Mucosa of descending colon (tissue), 3 donors: ENCODE results near the gene TNFRSF1B. TPM values are rescaled to one million over a fixed set of nuclear protein-coding genes. Genes with fewer than 3 reads are reported as not detected.

Experiments used
- ATAC-seq: fragments of 200-7000 bp; cut with Tn5 transposase; one replicate; pipeline ENCODE4 v1.9.1; 2020; ENCODE audit warnings: mild to moderate bottlenecking, moderate library complexity
- DNase-seq, 3 donors: peaks; one replicate each; pipeline ENCODE4 v3.0.0-alpha.2; 2020
- H3K36me3 ChIP-seq: fragments of 200-600 bp; one replicate; pipeline ENCODE4 v1.8.0; 2021; ENCODE audit warnings: low read depth, mild to moderate bottlenecking
- H3K4me1 ChIP-seq: fragments of 200-600 bp; one replicate; pipeline ENCODE4 v1.8.0; 2021; ENCODE audit warnings: low read depth, mild to moderate bottlenecking
- H3K4me3 ChIP-seq: fragments of 200-600 bp; one replicate; pipeline ENCODE4 v1.8.0; 2021; ENCODE audit warnings: mild to moderate bottlenecking
- H3K9me3 ChIP-seq: fragments of 200-600 bp; one replicate; pipeline ENCODE4 v1.8.0; 2021; ENCODE audit warnings: mild to moderate bottlenecking
- intact Hi-C, 2 donors: fragments of 100-400 bp; cut with DNase I in 1 of 2; cut with micrococcal nuclease in 1 of 2; formaldehyde crosslinking; loops; one replicate each; pipeline versions ENCODE4 v1.11.0 to v1.11.1; 2022; cut with DNase I, micrococcal nuclease
- total RNA-seq, 3 donors: library from RNA; stranded (reverse); fragmentation: NEBNext Ultra II Directional in 2 of 3; extraction: Animal tissue kit (Norgen Biotek cat#: 25700) in 2 of 3; gene quantifications; one replicate each; pipeline versions ENCODE4 v1.2.1 to v1.2.4, GENCODE V29; 2021 to 2023
- TF ChIP-seq, protein P1 (sequence below): fragments of 200-600 bp; IDR thresholded peaks from one replicate; pipeline ENCODE4 v1.8.0; 2022; ENCODE audit warnings: antibody characterized with exemption, mild to moderate bottlenecking
- donor health status: DM: no; HTN: no; CAD: no; lungs with moderate emphysema.
- donor health status: DM: no; HTN: no; CAD: no.
- donor health status: DM: no; HTN: yes; CAD: no.

Gene TNFRSF1B
- total RNA-seq, 3 donors from 2014 or later: 20.3 to 39.3 (median 31.6) TPM

- TF ChIP-seq, protein P1, sequence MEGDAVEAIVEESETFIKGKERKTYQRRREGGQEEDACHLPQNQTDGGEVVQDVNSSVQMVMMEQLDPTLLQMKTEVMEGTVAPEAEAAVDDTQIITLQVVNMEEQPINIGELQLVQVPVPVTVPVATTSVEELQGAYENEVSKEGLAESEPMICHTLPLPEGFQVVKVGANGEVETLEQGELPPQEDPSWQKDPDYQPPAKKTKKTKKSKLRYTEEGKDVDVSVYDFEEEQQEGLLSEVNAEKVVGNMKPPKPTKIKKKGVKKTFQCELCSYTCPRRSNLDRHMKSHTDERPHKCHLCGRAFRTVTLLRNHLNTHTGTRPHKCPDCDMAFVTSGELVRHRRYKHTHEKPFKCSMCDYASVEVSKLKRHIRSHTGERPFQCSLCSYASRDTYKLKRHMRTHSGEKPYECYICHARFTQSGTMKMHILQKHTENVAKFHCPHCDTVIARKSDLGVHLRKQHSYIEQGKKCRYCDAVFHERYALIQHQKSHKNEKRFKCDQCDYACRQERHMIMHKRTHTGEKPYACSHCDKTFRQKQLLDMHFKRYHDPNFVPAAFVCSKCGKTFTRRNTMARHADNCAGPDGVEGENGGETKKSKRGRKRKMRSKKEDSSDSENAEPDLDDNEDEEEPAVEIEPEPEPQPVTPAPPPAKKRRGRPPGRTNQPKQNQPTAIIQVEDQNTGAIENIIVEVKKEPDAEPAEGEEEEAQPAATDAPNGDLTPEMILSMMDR: no peak
- ATAC-seq (no peak), DNase-seq (no peak)
- intact Hi-C loops: no loop called here
- Histone ChIP-seq H3K9me3 (no peaks in the 10 kb centered on the region), H3K36me3 (no peaks in the 10 kb centered on the region), H3K4me1 (no peaks in the 10 kb centered on the region), H3K4me3 (no peak overlapping the region)
Observed at GRCh38 chr1:12202577-12202976, 35.8 kb downstream of the TNFRSF1B start.

- TF ChIP-seq, protein P1: no peak
- intact Hi-C loops: no loop called here
- no peaks in the 10 kb centered on the region for H3K9me3 ChIP-seq
- H3K36me3 ChIP-seq: no peaks in the 10 kb centered on the region
- DNase-seq (no peak), ATAC-seq (no peak)
- no peaks in the 10 kb centered on the region for H3K4me1 ChIP-seq
- no peak overlapping the region for H3K4me3 ChIP-seq
Observed at GRCh38 chr1:12203216-12204007, 36.6 kb downstream of the TNFRSF1B start.

DNA sequence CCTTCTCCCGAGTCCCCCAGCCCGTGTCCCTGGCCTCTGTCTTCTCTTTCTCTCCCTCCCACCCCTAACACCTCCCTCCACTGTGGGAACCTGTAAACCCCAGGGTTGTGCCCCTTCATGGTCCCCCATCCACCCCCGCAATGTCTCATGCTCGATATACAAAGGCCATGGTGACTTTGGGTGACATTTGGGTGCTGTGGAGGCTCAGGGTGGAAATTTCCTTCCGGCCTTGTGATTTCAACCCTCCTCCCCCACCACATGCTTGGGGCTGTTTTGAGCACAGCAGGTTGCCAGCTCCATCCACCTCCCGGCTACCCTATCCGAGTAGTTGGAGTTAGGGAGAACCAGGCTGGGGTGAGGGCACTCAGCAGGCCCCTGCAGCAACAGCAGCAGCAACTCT, 37.3 kb downstream of the TNFRSF1B start:
- DNase-seq (no peak), ATAC-seq (peak; percentile 7)
- Histone ChIP-seq H3K36me3 (no peaks in the 10 kb centered on the region), H3K4me3 (no peak overlapping the region), H3K4me1 (peaks cover 2% of the 10 kb centered on the region), H3K9me3 (no peaks in the 10 kb centered on the region)
- TF ChIP-seq, protein P1: no peak
- intact Hi-C loops: no loop called here

DNA sequence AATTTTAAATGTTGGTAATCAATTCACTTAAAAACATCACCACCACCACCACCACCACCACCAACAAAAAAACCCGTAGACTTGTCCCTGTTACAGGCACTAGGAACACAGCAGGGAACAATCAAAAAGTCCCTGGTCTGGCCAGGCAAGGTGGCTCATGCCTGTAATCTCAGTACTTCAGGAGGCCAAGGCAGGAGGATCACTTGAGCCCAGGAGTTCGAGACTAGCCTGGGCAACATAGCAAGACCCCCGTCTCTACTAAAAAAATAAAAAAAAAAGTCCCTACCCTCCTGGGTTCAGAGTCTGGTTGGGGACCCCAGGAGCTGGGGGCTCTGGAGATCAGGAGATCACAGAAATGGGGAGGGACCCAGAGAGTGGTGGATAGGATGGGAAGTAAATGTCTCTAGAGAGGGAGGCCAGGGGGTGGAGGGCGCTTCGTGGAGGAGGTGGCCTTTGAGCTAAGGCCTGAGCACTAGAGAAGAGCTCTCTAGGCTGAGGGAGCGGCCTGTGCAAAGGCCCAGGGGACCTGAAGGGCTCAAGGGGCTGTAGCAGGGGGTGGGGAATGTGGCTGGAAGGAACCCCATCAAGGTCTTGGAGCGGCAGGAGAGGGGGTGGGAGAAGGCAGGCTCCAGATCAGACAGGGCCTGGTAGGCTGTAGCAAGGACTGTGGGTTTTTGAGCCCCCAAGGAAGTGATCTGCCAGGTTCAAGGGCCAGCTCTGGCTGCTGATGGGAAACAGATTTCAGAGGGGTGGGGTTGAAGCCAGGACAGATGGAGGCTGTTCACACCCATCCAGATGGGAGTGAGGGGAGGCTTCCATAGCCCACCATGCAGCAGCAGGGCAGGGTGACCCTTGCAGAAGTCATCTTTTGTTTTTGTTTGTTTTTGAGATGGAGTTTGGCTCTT, 38.2 kb downstream of the TNFRSF1B start:
- Histone ChIP-seq H3K36me3 (no peaks in the 10 kb centered on the region), H3K4me1 (peaks cover 4% of the 10 kb centered on the region), H3K4me3 (no peak overlapping the region), H3K9me3 (no peaks in the 10 kb centered on the region)
- TF ChIP-seq, protein P1: no peak
- DNase-seq (no peak), ATAC-seq (no peak)
- intact Hi-C loops: no loop called here

DNA sequence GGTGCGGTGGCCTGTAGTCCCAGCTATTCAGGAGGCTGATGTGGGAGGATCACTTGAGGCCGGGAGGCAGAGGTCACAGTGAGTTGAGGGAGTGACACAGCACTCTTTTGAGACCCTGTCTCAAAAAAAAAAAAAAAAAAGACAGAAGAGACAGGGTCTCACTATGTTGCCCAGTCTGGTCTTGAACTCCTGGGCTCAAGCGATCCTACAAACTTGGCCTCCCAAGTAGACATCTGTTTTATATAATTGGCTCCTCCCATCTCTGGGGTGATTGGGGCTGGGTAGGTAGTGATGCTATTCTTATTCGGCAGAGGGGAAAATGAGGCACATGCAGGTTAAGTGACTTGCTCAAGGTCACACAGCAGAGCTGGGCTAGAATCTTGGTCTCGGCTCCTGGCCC, 39.4 kb downstream of the TNFRSF1B start:
- intact Hi-C loops: no loop called here
- H3K4me3 ChIP-seq: no peak overlapping the region
- peaks cover 4% of the 10 kb centered on the region for H3K4me1 ChIP-seq
- TF ChIP-seq, protein P1: no peak
- H3K9me3 ChIP-seq: no peaks in the 10 kb centered on the region
- no peaks in the 10 kb centered on the region for H3K36me3 ChIP-seq
- ATAC-seq (no peak), DNase-seq (no peak)
